GM18907 (cell line): ENCODE data around the gene ZBTB7B.
A peak's percentile ranks its signal among the peaks of the same experiment; 100 is the strongest.
"Not testable (repeated sequence)": the region's sequence is repeated elsewhere in the genome, so short reads cannot be mapped to it uniquely, and the experiment has no call there.

ENCODE experiments used
- ATAC-seq: cut with Tn5 transposase; IDR thresholded peaks from one replicate; pipeline ENCODE4 v1.9.1; 2021; ENCODE audit warnings: mild to moderate bottlenecking, moderate library complexity; ENCODE audit not compliant: unreplicated experiment

Gene ZBTB7B

GRCh38 chr1:154986736-154987135 is 15.9 kb upstream of the ZBTB7B start:
- not testable (repeated sequence) for ATAC-seq

- no peak for ATAC-seq
These were observed 15.3 kb upstream of the ZBTB7B start for GRCh38 chr1:154987326-154987725.

- no peak for ATAC-seq
These were observed 14.3 kb upstream of the ZBTB7B start for GRCh38 chr1:154988058-154988954.

- ATAC-seq: no peak
These were observed 13.3 kb upstream of the ZBTB7B start for GRCh38 chr1:154989195-154989860.

GRCh38 chr1:154990276-154990675 is 12.3 kb upstream of the ZBTB7B start:
- no peak for ATAC-seq

- ATAC-seq: no peak
These were observed 9.7 kb upstream of the ZBTB7B start for GRCh38 chr1:154992721-154993571.

GRCh38 chr1:154993572-154994268 is 8.9 kb upstream of the ZBTB7B start, which contains the start of gene LENEP:
Gene LENEP (plus strand): TSS chr1:154993586. CDS start chr1:154993608, 22 bp downstream.
- no peak for ATAC-seq

GRCh38 chr1:154994269-154994587 is 8.4 kb upstream of the ZBTB7B start:
- ATAC-seq: no peak

- no peak for ATAC-seq
These were observed 8.0 kb upstream of the ZBTB7B start for GRCh38 chr1:154994591-154994990.

GRCh38 chr1:154995301-154995983 is 7.2 kb upstream of the ZBTB7B start:
- not testable (repeated sequence) for ATAC-seq

- no peak for ATAC-seq
These were observed 5.5 kb upstream of the ZBTB7B start for GRCh38 chr1:154996966-154997701.

GRCh38 chr1:154998201-154998780 is 4.3 kb upstream of the ZBTB7B start:
- ATAC-seq: no peak

- ATAC-seq: no peak
These were observed 3.6 kb upstream of the ZBTB7B start for GRCh38 chr1:154998818-154999570.

- ATAC-seq: no peak
These were observed 2.8 kb upstream of the ZBTB7B start for GRCh38 chr1:154999571-155000410.

GRCh38 chr1:155000411-155000725 is 2.2 kb upstream of the ZBTB7B start:
- ATAC-seq: no peak

- ATAC-seq: peak; percentile 39
These were observed 1.7 kb upstream of the ZBTB7B start for GRCh38 chr1:155000726-155001424.

GRCh38 chr1:155001425-155001674 is 1.3 kb upstream of the ZBTB7B start:
- peak; percentile 18 for ATAC-seq
